ENCODE data around the gene ZNF625. TPM values are rescaled to one million over a fixed set of nuclear protein-coding genes. Genes with fewer than 3 reads are reported as not detected.

Gene ZNF625
- total RNA-seq, result 5.5 and 6.6 TPM in 2 replicates

DNA sequence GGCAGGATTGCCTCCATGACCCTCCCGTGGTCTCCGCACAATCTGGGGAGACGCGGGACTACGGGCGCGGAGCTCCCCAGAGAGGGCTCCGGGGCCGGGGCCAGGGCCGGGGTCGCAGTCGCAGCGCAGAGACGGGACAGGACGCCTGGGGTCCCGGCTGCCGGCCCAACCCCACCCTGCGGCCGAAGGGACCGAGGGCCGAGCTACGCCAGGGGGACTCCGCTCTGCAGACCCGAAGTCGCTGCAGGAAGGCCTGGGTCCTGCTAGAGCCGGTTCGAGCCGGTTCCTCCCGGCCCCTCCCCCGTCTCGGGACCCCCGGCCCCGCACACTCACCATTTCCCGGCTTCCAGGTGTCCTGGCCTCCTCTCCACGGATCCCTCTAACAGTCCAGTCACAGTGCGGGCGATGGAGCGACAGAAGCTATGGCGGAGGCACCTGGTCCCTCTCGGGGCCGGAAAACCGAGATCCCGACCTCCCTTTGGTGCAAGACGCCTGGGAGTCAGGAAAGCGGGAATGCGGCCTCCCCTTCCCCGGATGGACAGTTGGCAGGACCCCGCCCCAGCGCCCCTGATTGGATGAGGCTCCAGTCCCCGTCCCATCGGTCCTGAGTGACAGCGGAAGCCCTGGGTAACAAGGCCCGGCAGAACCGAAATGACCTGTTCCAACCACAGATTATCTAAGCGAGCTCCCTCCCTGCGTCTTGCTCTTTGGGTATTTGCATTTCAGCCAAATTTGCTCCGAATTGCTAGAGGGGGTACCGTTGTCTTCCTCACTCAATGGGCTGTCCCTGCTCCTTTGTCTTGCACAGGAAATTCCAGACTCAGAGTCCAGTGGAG, at the start of gene ZNF625:
Gene ZNF625, minus strand, starts transcription at position 512 of the 836 bp plus-strand sequence. Its CDS starts 176 bp downstream, at position 336.
- no peak for TF ChIP-seq CTCF (IDR thresholded peaks at IDR 0.05; ENCODE audit: insufficient read depth, low read length, poor library complexity, severe bottlenecking)
- DNase-seq (ENCODE audit: low read depth), result peak; percentile 58
- Histone ChIP-seq H3K36me3 (ENCODE audit: control insufficient read depth, insufficient read depth, low read length) (no peaks in the 10 kb centered on the region), H3K4me3 (ENCODE audit: low read depth, low read length) (peak within 1 kb of the TSS; percentile 95), H3K27me3 (ENCODE audit: control insufficient read depth, insufficient read depth, low read length) (no peaks in the 10 kb centered on the region)

DNA sequence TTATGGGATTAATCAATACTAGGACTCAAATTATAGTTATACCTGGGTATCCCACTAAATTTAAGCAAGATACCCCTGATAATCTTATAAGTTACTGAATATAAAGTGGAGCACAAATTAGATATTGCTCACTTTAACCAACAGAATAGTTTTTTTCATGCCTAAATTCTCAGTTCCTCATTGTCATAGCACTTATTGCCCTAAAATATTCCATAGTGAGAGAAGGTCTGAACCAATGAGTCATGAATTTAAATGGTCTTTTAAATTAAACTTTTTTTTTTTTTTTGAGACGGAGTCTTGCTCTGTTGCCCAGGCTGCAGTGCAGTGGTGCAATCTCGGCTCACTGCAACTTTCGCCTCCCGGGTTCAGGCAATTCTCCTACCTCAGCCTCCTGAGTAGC, 48.8 kb upstream of the ZNF625 start:
- DNase-seq (ENCODE audit: low read depth), result no peak
- TF ChIP-seq CTCF (IDR thresholded peaks at IDR 0.05; ENCODE audit: insufficient read depth, low read length, poor library complexity, severe bottlenecking), result no peak
- Histone ChIP-seq H3K36me3 (ENCODE audit: control insufficient read depth, insufficient read depth, low read length) (no peaks in the 10 kb centered on the region), H3K4me3 (ENCODE audit: low read depth, low read length) (no peak overlapping the region), H3K27me3 (ENCODE audit: control insufficient read depth, insufficient read depth, low read length) (no peaks in the 10 kb centered on the region)

DNA sequence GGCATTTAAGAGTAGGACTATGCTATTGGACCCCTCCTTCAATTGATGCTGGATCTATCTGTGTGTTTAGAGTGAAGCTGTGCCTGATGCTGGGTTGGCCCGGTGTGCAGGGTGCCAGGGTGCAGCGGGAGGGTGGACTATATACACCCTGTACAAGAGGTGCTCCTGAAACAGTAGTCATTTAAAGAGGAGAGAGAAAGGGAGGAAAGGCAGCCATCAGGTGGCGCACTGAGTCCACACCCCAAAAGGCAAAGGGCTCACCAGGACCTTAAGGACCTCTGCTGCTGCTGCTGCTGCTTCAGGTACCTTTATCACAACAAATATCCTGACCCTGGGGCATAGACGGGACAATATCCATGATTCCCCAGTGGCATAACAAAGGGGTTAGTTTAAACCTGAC, 45.7 kb upstream of the ZNF625 start:
- no peaks in the 10 kb centered on the region for H3K27me3 ChIP-seq (ENCODE audit: control insufficient read depth, insufficient read depth, low read length)
- no peak for TF ChIP-seq CTCF (IDR thresholded peaks at IDR 0.05; ENCODE audit: insufficient read depth, low read length, poor library complexity, severe bottlenecking)
- DNase-seq (ENCODE audit: low read depth), result no peak
- H3K36me3 ChIP-seq (ENCODE audit: control insufficient read depth, insufficient read depth, low read length), result no peaks in the 10 kb centered on the region
- H3K4me3 ChIP-seq (ENCODE audit: low read depth, low read length), result no peak overlapping the region

DNA sequence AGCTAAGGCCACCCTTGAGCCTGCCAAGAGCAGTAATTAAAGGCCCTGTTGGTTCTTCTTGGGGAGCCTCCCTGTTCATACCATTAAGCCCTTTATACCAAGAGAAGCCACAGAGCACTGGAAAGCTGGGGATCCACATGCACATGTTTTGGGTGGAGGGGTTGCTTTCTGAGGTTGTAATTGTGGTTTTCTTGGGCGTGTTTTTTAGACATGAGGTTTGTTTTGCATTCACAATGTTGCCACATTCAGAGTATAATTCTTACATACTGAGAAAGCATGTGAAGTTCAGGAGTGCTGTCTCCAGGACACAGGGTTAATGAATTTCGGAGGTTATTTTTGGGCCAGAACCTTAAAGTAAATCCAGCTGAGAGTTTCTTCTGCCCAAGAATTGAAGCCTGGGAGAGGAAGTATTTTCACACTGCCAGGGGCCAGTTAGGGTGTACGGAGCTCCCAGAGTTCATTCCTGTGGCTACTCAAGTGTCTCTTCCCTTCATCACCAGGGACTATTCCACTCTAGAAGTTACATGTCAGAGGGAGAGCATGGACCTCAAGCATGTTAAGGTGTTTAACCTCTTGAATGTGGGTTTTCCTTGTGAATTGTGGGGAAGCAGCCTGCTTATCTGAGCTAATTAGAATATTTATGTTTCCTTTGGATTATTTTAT, 43.4 kb upstream of the ZNF625 start:
- H3K27me3 ChIP-seq (ENCODE audit: control insufficient read depth, insufficient read depth, low read length), result no peaks in the 10 kb centered on the region
- no peaks in the 10 kb centered on the region for H3K36me3 ChIP-seq (ENCODE audit: control insufficient read depth, insufficient read depth, low read length)
- no peak for TF ChIP-seq CTCF (IDR thresholded peaks at IDR 0.05; ENCODE audit: insufficient read depth, low read length, poor library complexity, severe bottlenecking)
- no peak overlapping the region for H3K4me3 ChIP-seq (ENCODE audit: low read depth, low read length)
- no peak for DNase-seq (ENCODE audit: low read depth)

- no peak for TF ChIP-seq CTCF (IDR thresholded peaks at IDR 0.05; ENCODE audit: insufficient read depth, low read length, poor library complexity, severe bottlenecking)
- no peak for DNase-seq (ENCODE audit: low read depth)
- Histone ChIP-seq H3K4me3 (ENCODE audit: low read depth, low read length) (no peak overlapping the region), H3K27me3 (ENCODE audit: control insufficient read depth, insufficient read depth, low read length) (no peaks in the 10 kb centered on the region), H3K36me3 (ENCODE audit: control insufficient read depth, insufficient read depth, low read length) (no peaks in the 10 kb centered on the region)
Observed at GRCh38 chr19:12198136-12198535, 41.6 kb upstream of the ZNF625 start.

All from kidney epithelial cell (primary cell).